Measurements from ENCODE around the gene ATP6V0E1. TPM values are rescaled to one million over a fixed set of nuclear protein-coding genes. Genes with fewer than 3 reads are reported as not detected.

Gene ATP6V0E1
- total and polyA plus RNA-seq, 2 of the 8 experiments (the other 6 are each of a cell fraction or from before 2014, with no cell fraction given), result 108 to 134 TPM

DNA sequence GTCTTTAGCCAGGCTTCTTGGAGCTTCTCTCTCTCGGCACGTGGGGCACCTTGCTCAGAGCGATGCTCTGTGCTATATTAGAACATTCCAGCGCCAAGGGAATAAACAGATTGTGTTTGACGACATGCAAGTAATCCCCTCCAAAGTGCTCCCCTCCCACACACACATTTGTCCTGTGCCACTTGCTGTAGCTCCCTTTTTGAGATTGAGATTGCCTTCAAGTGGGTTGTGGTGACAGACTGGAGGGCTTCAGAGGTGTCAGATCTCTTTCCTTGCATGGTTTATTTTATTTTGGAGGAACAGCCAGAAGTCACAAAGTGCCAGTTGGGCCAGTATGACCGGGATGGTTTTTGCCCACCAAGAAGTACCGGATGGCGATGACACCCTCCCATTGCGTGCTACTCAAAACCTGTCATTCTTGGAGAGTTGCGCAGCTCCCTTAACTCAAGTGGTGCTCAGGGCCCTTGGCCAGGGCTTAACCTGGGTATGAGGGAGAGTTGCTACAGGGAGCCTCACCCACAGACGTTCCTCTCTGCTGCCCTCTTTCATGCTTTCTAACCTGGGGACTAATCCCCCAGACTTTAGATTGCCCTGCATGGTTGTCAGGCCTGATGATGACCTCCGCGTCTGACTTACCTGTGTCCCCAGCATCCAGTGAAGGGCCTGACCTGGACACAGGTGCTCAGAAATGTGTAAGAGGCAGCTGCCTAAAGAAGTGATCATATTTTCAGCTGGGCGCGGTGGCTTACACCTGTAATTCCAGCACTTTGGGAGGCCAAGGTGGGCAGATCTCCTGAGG is 43.1 kb upstream of the ATP6V0E1 start:
- 86% methylated on average over 15 of the region's 15 CpGs; no CpG with 5 or more reads in 1 of the 2 experiments for WGBS, 2 experiments (ENCODE audit: extremely low coverage in 1 of 2, insufficient coverage in 1 of 2, insufficient read length in 1 of 2, insufficient replicate concordance in 2 of 2, low coverage in 1 of 2, low lambda C conversion rate in 2 of 2, missing lambda C conversion rate in 1 of 2)
- Histone ChIP-seq H4K5ac (ENCODE audit: insufficient read length, low read depth, low read length) (no peak overlapping the region), H3K4ac (replicated peaks; ENCODE audit: insufficient read length, low read depth, low read length) (no peak overlapping the region), H2BK5ac (ENCODE audit: low read depth, low read length) (no peak overlapping the region), H3K27me3 (replicated peaks in 1 of 4; ENCODE audit: control insufficient read depth in 3 of 4, extremely low read depth in 1 of 4, insufficient read depth in 3 of 4, low read length in 3 of 4) (no peaks in the 10 kb centered on the region), H3K23me2 (ENCODE audit: low read depth, low read length) (no peaks in the 10 kb centered on the region), H2BK20ac (ENCODE audit: low read length) (no peak overlapping the region), H3K18ac (ENCODE audit: extremely low read depth, low read length) (no peak overlapping the region), H3K27ac (ENCODE audit: low read depth, low read length) (no peak overlapping the region), H4K8ac (ENCODE audit: extremely low read depth, insufficient read depth, low read length) (no peak overlapping the region), H2BK12ac (ENCODE audit: low read depth, low read length) (no peak overlapping the region), H2BK15ac (ENCODE audit: low read length) (no peak overlapping the region), H3K14ac (ENCODE audit: insufficient read length) (no peak overlapping the region), H3K79me1 (ENCODE audit: low read depth, low read length) (no peaks in the 10 kb centered on the region), H3K4me3 (ENCODE audit: extremely low read depth in 1 of 4, insufficient read depth in 2 of 4, low read depth in 3 of 4, low read length in 4 of 4) (no peak overlapping the region), H3K4me2 (ENCODE audit: insufficient read depth in 1 of 2, low read depth in 2 of 2, low read length in 2 of 2) (no peak overlapping the region), H2AFZ (ENCODE audit: low read length) (no peak overlapping the region), H2BK120ac (replicated peaks; ENCODE audit: low read depth, low read length) (no peak overlapping the region), H3K4me1 (replicated peaks in 1 of 4; ENCODE audit: control insufficient read depth in 3 of 4, insufficient read depth in 4 of 4, low read length in 3 of 4) (peaks cover 4 to 15% (median 9%) of the 10 kb centered on the region in 4 experiments; a peak in 5 of 7 replicates), H3K79me2 (ENCODE audit: control insufficient read depth in 1 of 2, insufficient read depth in 2 of 2, low read length in 2 of 2) (no peaks in the 10 kb centered on the region), H3K9ac (replicated peaks in 1 of 4; ENCODE audit: extremely low read depth in 1 of 4, low read depth in 3 of 4, low read length in 3 of 4) (no peak overlapping the region), H3K9me3 (ENCODE audit: insufficient read depth in 2 of 2, low read depth in 1 of 2, low read length in 1 of 2) (no peaks in the 10 kb centered on the region), H3K36me3 (ENCODE audit: control insufficient read depth in 2 of 4, insufficient read depth in 4 of 4, low read length in 3 of 4) (peaks cover 6 to 26% (median 20%) of the 10 kb centered on the region in 4 experiments; a peak in 7 of 8 replicates), H3K56ac (replicated peaks; ENCODE audit: insufficient read length, low read depth, low read length) (no peak overlapping the region), H3K23ac (ENCODE audit: insufficient read length) (no peak overlapping the region), H4K91ac (replicated peaks; ENCODE audit: insufficient read length, low read length) (no peak overlapping the region), H4K20me1 (replicated peaks in 1 of 2; ENCODE audit: control insufficient read depth in 1 of 2, insufficient read depth in 2 of 2, low read length in 2 of 2) (peaks cover 0 to 2% of the 10 kb centered on the region in 2 experiments), H2AK5ac (ENCODE audit: low read depth, low read length) (no peak overlapping the region)
- ChIA-PET POLR2A (ENCODE audit: partially characterized antibody) (interaction anchor here (1.0 to 1.2 kb wide), 2 partner anchors 19 to 168 kb away, joined by 3 read pairs; partner anchors contain the start of gene RPL26L1), CTCF (ENCODE audit: partially characterized antibody) (interaction anchor here (1.2 to 7.9 kb wide), 10 partner anchors 7 to 233 kb away, joined by 3 to 61 read pairs (median 8); partner anchors contain the start of gene DUSP1)
- DNase-seq (ENCODE audit: low read depth in 1 of 2, low spot score in 2 of 2), result no peak
- FAIRE-seq, result no peak
- TF ChIP-seq TBP (IDR thresholded peaks at IDR 0.05; ENCODE audit: low read depth, low read length), result no peak
- TF ChIP-seq CREB1 (IDR thresholded peaks at IDR 0.05), result no peak
- TF ChIP-seq ATF3 (IDR thresholded peaks at IDR 0.05; ENCODE audit: insufficient read depth, low read depth, low read length), result no peak
- TF ChIP-seq CHD2 (IDR thresholded peaks at IDR 0.05; ENCODE audit: low read length), result no peak
- TF ChIP-seq CBX5 (IDR thresholded peaks at IDR 0.05; ENCODE audit: low read depth, low read length), result no peak
- no peak for TF ChIP-seq RXRA (IDR thresholded peaks at IDR 0.05; ENCODE audit: insufficient read depth, low read depth, low read length)
- no peak for TF ChIP-seq RFX5 (IDR thresholded peaks at IDR 0.05; ENCODE audit: borderline replicate concordance, low read depth, low read length)
- TF ChIP-seq KDM1A (IDR thresholded peaks at IDR 0.05; ENCODE audit: borderline replicate concordance, low read length), result no peak
- TF ChIP-seq SAP30 (IDR thresholded peaks at IDR 0.05; ENCODE audit: insufficient read depth, insufficient replicate concordance, low read length), result no peak
- no peak for TF ChIP-seq HDAC2 (IDR thresholded peaks at IDR 0.05; ENCODE audit: borderline replicate concordance in 1 of 2, low read depth in 2 of 2, low read length in 2 of 2)
